ENCODE results near the gene EPHA8.

GRCh38 chr1:22613572-22613918 is 50.3 kb downstream of the EPHA8 start:
- TF ChIP-seq, protein P1, sequence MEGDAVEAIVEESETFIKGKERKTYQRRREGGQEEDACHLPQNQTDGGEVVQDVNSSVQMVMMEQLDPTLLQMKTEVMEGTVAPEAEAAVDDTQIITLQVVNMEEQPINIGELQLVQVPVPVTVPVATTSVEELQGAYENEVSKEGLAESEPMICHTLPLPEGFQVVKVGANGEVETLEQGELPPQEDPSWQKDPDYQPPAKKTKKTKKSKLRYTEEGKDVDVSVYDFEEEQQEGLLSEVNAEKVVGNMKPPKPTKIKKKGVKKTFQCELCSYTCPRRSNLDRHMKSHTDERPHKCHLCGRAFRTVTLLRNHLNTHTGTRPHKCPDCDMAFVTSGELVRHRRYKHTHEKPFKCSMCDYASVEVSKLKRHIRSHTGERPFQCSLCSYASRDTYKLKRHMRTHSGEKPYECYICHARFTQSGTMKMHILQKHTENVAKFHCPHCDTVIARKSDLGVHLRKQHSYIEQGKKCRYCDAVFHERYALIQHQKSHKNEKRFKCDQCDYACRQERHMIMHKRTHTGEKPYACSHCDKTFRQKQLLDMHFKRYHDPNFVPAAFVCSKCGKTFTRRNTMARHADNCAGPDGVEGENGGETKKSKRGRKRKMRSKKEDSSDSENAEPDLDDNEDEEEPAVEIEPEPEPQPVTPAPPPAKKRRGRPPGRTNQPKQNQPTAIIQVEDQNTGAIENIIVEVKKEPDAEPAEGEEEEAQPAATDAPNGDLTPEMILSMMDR (optimal IDR thresholded peaks at IDR 0.05 in 1 of 3, IDR thresholded peaks at IDR 0.05 in 1 of 3, conservative IDR thresholded peaks at IDR 0.05 in 1 of 3; ENCODE audit: extremely low read depth in 1 of 3, insufficient read depth in 2 of 3, low read length in 3 of 3): no peak
- TF ChIP-seq EZH2 (IDR thresholded peaks at IDR 0.05; ENCODE audit: low read length): no peak

Data from keratinocyte (primary cell).